ENCODE results near the gene MPP1.

MPP1 gene

DNA sequence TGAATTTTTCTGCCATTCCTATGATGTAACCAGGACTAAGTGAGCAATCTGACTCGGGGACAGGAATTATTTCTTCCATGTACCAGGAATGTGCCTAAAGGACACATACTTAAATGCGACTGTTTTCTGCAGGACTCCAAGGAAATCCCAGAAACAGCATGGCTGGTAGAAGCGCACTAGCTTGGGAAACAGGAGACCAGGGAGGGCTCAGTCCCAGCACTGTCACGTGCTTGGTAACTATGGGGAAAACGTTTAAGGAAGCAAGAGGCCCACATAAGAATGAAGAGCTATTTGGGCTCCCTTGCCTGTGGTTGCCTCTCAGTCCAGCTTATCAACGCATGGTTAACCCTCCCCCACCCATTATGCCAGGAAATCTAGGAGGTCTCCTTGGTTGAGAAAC lies 19.6 kb downstream of the MPP1 start:
- CTCF ChIA-PET: interaction anchor here (0.6 to 1.0 kb wide), 2 partner anchors 18 to 44 kb away, joined by 3 to 6 read pairs; no protein-coding TSS in a partner anchor

DNA sequence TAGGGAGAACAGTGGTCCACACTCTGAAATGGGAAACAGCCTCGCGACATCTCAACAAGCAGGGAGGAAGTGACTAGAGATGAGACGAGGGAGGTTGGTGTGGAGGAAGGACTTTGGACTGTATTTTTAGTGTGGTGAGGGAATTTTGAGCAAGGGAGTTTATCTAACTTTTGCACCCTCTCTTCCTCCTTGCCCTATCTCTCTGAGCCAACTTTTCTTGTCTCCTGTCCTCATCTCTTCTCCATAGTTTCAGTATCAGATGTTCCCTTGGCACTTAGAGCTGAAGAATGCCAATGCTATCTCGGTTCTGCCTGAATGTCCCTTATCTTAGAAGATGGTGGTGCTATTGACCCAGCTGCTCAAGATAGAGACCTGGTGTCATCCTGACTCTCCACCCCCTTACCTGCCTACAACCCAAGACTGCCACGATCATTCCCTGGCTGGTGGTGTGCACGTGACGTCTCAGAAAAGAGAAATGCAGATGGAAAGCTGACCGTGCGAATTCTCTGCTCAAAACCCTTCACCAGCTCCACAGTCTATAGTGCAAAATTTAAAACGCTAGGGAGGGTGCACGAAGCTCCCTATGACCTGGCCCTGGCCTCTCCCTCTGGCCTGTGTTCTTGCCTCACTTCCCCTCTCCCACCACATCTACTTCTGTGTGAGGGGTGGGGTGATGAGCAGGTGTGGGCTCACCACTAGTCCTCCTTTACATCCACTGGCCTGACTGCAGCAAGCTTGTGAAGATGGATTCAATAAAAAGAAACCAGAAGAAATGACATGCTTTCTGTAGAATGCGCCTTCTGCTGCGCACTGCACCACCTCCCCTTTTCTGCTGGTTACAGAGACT lies 20.9 kb downstream of the MPP1 start:
- no peak overlapping the region for H3K27ac ChIP-seq (ENCODE audit: extremely low read depth, low read depth, low read length)
- no peaks in the 10 kb centered on the region for H3K4me1 ChIP-seq (ENCODE audit: control insufficient read depth, insufficient read depth, low read length)
- no peaks in the 10 kb centered on the region for H3K9me3 ChIP-seq (ENCODE audit: control insufficient read depth, insufficient read depth, low read depth, low read length)
- POLR2A ChIA-PET: no interaction called here
- CTCF ChIA-PET: interaction anchor here (0.7 kb wide), 1 partner anchor 48 kb away, joined by 3 read pairs; no protein-coding TSS in a partner anchor
- H3K4me3 ChIP-seq (ENCODE audit: low read depth, low read length): no peak overlapping the region
- H3K36me3 ChIP-seq (ENCODE audit: control insufficient read depth in 2 of 2, insufficient read depth in 1 of 2, low read length in 2 of 2): peaks cover 0 to 38% of the 10 kb centered on the region in 2 experiments; a peak in 1 of 3 replicates
- TF ChIP-seq ZNF549 (tag by site-specific recombination; IDR thresholded peaks at IDR 0.05) (no peak), BCL11A (tag by site-specific recombination; IDR thresholded peaks at IDR 0.05; ENCODE audit: low read depth) (no peak), MZF1 (tag by site-specific recombination; IDR thresholded peaks at IDR 0.05; ENCODE audit: borderline replicate concordance) (no peak), ZNF701 (tag by site-specific recombination; IDR thresholded peaks at IDR 0.05) (no peak), ZNF335 (tag by site-specific recombination; conservative IDR thresholded peaks at IDR 0.05) (no peak), ZNF146 (tag by site-specific recombination; IDR thresholded peaks at IDR 0.05) (no peak), ZNF311 (tag by site-specific recombination; IDR thresholded peaks at IDR 0.05; ENCODE audit: borderline replicate concordance) (no peak), ZNF324 (tag by site-specific recombination; IDR thresholded peaks at IDR 0.05) (no peak), ZBTB1 (tag by site-specific recombination; IDR thresholded peaks at IDR 0.05) (no peak), MYNN (tag by site-specific recombination; IDR thresholded peaks at IDR 0.05; ENCODE audit: borderline replicate concordance) (no peak), ZSCAN16 (tag by site-specific recombination; IDR thresholded peaks at IDR 0.05) (no peak), ZNF112 (tag by site-specific recombination; IDR thresholded peaks at IDR 0.05) (no peak), ZNF747 (tag by site-specific recombination; IDR thresholded peaks at IDR 0.05) (no peak)
- TF ChIP-seq, protein P1, sequence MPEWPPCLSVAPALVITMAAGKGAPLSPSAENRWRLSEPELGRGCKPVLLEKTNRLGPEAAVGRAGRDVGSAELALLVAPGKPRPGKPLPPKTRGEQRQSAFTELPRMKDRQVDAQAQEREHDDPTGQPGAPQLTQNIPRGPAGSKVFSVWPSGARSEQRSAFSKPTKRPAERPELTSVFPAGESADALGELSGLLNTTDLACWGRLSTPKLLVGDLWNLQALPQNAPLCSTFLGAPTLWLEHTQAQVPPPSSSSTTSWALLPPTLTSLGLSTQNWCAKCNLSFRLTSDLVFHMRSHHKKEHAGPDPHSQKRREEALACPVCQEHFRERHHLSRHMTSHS (tag by site-specific recombination; IDR thresholded peaks at IDR 0.05): no peak
- TF ChIP-seq, protein P2, sequence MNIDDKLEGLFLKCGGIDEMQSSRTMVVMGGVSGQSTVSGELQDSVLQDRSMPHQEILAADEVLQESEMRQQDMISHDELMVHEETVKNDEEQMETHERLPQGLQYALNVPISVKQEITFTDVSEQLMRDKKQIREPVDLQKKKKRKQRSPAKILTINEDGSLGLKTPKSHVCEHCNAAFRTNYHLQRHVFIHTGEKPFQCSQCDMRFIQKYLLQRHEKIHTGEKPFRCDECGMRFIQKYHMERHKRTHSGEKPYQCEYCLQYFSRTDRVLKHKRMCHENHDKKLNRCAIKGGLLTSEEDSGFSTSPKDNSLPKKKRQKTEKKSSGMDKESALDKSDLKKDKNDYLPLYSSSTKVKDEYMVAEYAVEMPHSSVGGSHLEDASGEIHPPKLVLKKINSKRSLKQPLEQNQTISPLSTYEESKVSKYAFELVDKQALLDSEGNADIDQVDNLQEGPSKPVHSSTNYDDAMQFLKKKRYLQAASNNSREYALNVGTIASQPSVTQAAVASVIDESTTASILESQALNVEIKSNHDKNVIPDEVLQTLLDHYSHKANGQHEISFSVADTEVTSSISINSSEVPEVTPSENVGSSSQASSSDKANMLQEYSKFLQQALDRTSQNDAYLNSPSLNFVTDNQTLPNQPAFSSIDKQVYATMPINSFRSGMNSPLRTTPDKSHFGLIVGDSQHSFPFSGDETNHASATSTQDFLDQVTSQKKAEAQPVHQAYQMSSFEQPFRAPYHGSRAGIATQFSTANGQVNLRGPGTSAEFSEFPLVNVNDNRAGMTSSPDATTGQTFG (tag by site-specific recombination; IDR thresholded peaks at IDR 0.05; ENCODE audit: borderline replicate concordance): no peak
- TF ChIP-seq, protein P3, sequence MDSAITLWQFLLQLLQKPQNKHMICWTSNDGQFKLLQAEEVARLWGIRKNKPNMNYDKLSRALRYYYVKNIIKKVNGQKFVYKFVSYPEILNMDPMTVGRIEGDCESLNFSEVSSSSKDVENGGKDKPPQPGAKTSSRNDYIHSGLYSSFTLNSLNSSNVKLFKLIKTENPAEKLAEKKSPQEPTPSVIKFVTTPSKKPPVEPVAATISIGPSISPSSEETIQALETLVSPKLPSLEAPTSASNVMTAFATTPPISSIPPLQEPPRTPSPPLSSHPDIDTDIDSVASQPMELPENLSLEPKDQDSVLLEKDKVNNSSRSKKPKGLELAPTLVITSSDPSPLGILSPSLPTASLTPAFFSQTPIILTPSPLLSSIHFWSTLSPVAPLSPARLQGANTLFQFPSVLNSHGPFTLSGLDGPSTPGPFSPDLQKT (IDR thresholded peaks at IDR 0.05; ENCODE audit: borderline replicate concordance, low read depth, low read length): no peak

More for the DNA sequence above, 19.6 kb downstream of the MPP1 start:
- H3K4me3 ChIP-seq (ENCODE audit: low read depth, low read length): no peak overlapping the region
- POLR2A ChIA-PET: no interaction called here
- H3K36me3 ChIP-seq (ENCODE audit: control insufficient read depth in 2 of 2, insufficient read depth in 1 of 2, low read length in 2 of 2): peaks cover 0 to 39% of the 10 kb centered on the region in 2 experiments; a peak in 1 of 3 replicates
- H3K27ac ChIP-seq (ENCODE audit: extremely low read depth, low read depth, low read length): no peak overlapping the region
- H3K4me1 ChIP-seq (ENCODE audit: control insufficient read depth, insufficient read depth, low read length): no peaks in the 10 kb centered on the region
- TF ChIP-seq ZNF623 (tag by site-specific recombination; IDR thresholded peaks at IDR 0.05) (no peak), ZBTB17 (tag by site-specific recombination; IDR thresholded peaks at IDR 0.05) (no peak), ZNF169 (tag by site-specific recombination; IDR thresholded peaks at IDR 0.05) (no peak), KLF1 (tag by site-specific recombination; IDR thresholded peaks at IDR 0.05) (no peak), ZNF585B (tag by site-specific recombination; IDR thresholded peaks at IDR 0.05) (no peak), ZNF2 (tag by site-specific recombination; IDR thresholded peaks at IDR 0.05) (no peak)
- TF ChIP-seq, protein P4, sequence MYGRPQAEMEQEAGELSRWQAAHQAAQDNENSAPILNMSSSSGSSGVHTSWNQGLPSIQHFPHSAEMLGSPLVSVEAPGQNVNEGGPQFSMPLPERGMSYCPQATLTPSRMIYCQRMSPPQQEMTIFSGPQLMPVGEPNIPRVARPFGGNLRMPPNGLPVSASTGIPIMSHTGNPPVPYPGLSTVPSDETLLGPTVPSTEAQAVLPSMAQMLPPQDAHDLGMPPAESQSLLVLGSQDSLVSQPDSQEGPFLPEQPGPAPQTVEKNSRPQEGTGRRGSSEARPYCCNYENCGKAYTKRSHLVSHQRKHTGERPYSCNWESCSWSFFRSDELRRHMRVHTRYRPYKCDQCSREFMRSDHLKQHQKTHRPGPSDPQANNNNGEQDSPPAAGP (tag by site-specific recombination; IDR thresholded peaks at IDR 0.05): no peak
- TF ChIP-seq, protein P5, sequence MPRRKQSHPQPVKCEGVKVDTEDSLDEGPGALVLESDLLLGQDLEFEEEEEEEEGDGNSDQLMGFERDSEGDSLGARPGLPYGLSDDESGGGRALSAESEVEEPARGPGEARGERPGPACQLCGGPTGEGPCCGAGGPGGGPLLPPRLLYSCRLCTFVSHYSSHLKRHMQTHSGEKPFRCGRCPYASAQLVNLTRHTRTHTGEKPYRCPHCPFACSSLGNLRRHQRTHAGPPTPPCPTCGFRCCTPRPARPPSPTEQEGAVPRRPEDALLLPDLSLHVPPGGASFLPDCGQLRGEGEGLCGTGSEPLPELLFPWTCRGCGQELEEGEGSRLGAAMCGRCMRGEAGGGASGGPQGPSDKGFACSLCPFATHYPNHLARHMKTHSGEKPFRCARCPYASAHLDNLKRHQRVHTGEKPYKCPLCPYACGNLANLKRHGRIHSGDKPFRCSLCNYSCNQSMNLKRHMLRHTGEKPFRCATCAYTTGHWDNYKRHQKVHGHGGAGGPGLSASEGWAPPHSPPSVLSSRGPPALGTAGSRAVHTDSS (tag by site-specific recombination; IDR thresholded peaks at IDR 0.05): no peak
- no peaks in the 10 kb centered on the region for H3K9me3 ChIP-seq (ENCODE audit: control insufficient read depth, insufficient read depth, low read depth, low read length)
